AG20443 (cell line): Measurements from ENCODE around the gene DPPA4.
"Not testable (repeated sequence)": the region's sequence is repeated elsewhere in the genome, so short reads cannot be mapped to it uniquely, and the experiment has no call there.

Experiments
- DNase-seq: peaks from one replicate; pipeline ENCODE4 v3.0.0; 2012; ENCODE audit warnings: low spot score, mixed read lengths

Gene DPPA4, protein sequence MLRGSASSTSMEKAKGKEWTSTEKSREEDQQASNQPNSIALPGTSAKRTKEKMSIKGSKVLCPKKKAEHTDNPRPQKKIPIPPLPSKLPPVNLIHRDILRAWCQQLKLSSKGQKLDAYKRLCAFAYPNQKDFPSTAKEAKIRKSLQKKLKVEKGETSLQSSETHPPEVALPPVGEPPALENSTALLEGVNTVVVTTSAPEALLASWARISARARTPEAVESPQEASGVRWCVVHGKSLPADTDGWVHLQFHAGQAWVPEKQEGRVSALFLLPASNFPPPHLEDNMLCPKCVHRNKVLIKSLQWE

DNA sequence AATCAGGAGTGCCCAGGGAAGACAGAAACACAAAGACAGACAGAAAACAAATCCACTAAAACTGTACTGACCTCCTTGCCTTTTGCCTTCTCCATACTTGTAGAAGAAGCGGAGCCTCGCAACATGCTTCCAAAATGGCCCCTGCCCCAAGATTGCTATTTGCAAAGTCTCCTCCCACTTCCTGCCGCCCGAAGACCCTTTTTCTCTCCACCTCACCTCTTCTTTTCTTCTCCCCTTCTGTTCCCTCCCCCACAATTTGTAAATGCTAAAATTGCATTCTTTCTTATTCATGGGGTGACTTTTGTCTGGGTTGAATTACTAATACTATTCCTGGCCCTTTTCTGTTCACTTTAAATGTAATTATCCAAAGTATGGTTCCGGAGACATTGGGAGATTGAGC, at the start of gene DPPA4:
Gene DPPA4 (minus strand): TSS at position 154 of the 400 bp plus-strand sequence. CDS start 29 bp downstream, at position 125.
- no peak for DNase-seq

- no peak for DNase-seq
Measured at GRCh38 chr3:109385442-109386318, 48.3 kb upstream of the DPPA4 start.

GRCh38 chr3:109384164-109384563, 46.8 kb upstream of the DPPA4 start:
- DNase-seq = no peak

DNA sequence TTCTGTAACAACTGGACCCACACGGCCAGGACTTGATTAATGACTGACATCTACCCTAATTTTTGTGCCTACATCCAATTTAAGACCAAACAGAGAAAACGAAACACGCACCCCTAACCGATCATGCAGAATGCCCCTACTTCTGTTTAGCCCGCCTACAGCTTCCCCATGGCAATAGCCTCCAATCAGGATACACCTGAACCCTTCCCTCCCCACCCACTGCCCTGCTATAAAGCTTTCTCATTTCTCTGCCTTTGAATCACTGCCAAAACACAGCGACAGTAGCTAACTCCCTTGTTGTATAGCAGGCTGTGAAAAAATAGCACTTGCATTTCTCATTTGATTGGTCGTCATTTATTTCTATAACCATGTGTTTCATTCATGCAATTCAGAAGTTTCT, 45.2 kb upstream of the DPPA4 start:
- no peak for DNase-seq

- DNase-seq = no peak
Measured at GRCh38 chr3:109375975-109376374, 38.6 kb upstream of the DPPA4 start.

GRCh38 chr3:109374434-109374833, 37.1 kb upstream of the DPPA4 start:
- not testable (repeated sequence) for DNase-seq

GRCh38 chr3:109373933-109374332, 36.6 kb upstream of the DPPA4 start:
- no peak for DNase-seq

DNA sequence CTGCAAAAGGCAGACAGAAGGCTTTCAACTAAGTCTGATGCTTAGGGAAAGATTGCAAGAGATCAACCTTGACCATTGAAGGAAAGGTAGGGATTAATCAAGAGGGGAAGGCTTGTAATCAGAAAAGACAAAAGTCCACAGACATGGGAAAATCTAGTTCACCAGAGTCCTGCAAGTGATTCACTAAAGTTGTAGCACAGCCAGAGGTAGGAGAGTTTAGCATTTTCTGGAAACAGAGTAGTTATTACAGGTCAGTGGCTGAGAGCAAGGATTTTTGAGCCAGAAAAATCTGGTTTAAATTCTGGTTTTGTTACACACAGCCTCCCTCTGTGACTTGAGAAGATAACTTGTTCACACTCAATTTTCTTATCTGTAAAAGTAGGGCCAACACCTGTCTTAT, 35.3 kb upstream of the DPPA4 start:
- DNase-seq = no peak

GRCh38 chr3:109369510-109369909, 32.2 kb upstream of the DPPA4 start:
- DNase-seq = peak; percentile 11

- no peak for DNase-seq
Measured at GRCh38 chr3:109364088-109364487, 26.7 kb upstream of the DPPA4 start.

GRCh38 chr3:109363634-109364033, 26.3 kb upstream of the DPPA4 start:
- no peak for DNase-seq

GRCh38 chr3:109362823-109363222, 25.5 kb upstream of the DPPA4 start:
- DNase-seq = no peak

- DNase-seq = not testable (repeated sequence)
Measured at GRCh38 chr3:109358809-109359208, 21.5 kb upstream of the DPPA4 start.

DNA sequence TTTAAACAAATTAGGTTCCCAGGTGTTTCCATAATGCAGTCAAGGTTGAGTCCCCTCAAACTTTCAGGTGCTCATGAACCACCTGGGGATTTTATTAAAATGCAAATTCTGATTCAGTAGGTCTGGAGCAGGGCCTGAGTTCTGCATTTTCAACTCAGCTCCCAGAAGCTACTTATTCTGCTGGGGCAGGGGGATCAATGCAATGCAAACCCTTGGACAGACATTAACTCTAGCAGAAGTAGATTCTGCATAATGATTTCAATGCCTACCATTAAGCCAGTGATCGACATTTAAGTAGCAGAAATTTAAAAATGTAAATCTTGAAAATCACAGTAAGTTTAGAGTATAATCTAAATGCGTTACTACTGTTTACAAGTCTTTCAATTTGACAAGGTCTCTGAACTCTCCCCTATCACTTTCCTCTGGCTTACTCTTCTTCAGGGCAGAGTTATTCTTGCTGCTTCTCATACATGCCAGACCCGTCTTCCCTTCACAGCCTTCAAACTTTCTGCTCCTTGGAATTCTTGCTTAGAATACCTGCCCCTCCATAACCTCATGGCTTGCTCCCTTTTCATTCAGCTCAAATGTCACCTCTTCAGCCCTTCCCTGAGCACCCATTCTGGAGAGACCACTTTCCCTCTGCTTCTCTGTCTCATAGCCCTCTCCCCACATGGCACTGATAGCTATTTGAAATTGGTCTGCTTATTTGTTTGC, 19.3 kb upstream of the DPPA4 start:
- no peak for DNase-seq

DNA sequence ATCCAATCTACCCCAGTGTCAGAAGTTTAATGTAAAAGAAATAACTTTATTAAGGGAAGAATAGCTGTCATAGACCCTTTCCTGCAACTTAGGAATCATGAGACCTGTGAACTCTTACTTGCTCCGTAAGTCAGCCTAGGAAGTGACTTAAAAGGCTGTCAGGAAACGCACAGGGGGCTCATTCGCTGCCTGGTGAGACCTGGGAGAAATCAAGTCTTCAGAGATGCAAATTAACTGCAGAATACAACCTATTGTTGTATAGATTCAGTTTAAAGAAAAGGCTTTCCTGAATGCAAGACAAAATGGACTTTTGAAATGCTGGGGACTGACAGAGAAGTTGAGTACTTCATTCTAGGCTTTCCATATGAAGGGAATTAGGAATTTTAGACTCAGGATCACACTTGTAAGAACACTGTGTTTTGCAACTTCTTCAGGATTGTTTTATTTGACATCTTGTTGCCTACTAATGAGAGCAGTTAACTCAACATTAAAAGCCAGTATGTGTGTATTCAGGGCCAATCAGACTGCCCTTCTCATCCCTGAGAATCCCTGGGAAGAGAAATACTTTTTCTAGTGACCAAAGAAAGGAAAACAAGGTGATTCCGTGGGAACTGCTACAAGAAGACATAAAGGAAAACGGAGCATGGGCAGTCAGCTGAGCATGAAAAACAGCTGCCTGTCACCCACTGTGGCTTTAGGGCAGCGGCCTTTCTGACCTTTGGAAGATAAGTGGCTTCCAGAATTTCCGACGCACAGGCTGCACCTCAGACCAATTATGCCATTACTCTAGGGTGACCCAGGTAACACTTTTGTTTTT, 18.5 kb upstream of the DPPA4 start:
- no peak for DNase-seq

DNA sequence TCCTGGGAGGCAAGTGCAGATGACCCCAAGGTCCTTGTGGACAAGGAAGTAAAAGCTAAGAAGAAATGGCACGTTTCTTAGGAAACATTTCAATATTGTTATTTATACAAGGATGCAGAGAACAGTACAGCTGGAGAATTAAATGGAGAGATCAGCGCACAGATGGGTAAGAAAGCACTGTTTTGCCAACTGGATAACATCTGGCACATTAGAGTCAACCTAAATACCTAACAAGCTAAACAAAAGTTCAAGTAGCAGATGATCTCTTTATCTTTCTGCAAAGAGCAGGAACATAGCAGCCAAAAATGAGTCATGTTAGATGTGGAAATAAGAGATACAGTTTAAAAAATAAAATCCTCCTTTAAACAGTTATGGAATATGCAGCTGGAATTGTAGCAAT, 15.7 kb upstream of the DPPA4 start:
- DNase-seq = no peak

GRCh38 chr3:109351231-109351630, 13.9 kb upstream of the DPPA4 start:
- no peak for DNase-seq

GRCh38 chr3:109346770-109347295, 9.5 kb upstream of the DPPA4 start:
- DNase-seq = no peak

GRCh38 chr3:109346099-109346498, 8.8 kb upstream of the DPPA4 start:
- no peak for DNase-seq

DNA sequence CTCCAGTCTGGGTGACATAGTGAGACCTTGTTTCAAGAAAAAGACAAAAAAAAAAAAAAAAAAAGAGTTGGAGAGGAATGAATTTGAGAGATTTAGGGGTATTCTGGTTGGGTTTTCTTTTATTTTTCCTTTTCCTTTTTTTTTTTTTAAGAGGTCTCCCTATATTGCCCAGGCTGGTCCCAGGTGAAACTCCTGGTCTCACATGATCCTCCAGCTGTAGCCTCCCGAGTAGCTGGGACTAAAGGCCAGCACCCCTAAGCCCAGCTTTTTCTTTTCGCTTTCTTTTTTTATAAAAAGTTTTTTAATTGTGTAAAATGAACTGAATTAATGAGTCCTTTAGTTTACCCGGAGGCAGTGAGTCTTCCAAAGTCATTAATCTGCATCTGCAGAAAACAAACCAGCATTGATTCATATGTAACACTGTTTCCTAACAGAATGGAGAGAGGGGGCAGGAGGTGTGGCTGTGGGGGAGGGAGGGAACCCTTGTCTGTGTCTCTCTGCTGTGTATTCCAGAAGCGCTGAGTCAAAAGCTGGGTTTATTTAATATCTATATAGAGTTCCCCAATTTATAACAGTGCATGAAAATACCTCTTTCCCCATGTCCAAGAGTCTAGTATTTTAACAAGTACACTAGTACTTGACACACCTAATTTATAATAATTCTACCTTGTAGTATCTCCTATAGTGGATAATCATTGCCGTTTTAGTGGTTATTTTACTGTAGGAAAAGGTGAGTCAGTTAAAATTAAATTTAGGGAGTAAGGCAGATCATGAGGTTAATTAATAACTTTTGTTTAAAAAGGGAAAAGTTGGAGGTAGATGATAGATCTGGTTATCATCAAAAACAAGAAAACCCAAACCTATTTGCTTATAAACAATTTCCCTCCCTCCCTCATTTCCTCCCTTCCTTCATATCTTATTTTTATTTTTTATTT, 2.6 kb upstream of the DPPA4 start:
- DNase-seq = no peak
